ENCODE data around the gene PSMA4. TPM values are rescaled to one million over a fixed set of nuclear protein-coding genes. Genes with fewer than 3 reads are reported as not detected.
A peak's percentile ranks its signal among the peaks of the same experiment; 100 is the strongest.
"Not testable (repeated sequence)": the region's sequence is repeated elsewhere in the genome, so short reads cannot be mapped to it uniquely, and the experiment has no call there.

The PSMA4 gene
- total RNA-seq = 283 and 364 TPM in 2 replicates

GRCh38 chr15:78540141-78540870 is at the start of gene PSMA4:
Gene PSMA4, plus strand, starts transcription at chr15:78540444. Its CDS starts 1,484 bp downstream, at chr15:78541928.
- peak; percentile 41 for DNase-seq (ENCODE audit: low read depth, low spot score)

DNA sequence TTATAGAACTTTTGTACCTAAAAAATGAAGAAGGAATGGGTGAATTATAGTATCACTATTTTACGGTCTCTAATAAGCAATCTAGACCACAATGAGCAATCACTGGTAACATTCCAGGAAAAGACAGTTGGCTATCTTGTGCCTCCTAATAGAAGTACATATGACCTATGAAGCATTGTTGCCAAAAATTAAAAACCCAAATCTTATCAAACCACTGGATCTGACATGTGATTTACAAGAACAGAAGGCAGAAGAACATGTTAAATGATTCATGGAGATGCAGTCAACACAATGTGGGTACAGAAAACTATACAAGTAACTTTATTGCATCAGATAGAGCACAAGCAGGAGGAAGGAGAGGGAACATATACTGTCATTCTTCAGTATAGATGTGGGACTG is 47.4 kb upstream of the PSMA4 start:
- no peak for DNase-seq (ENCODE audit: low read depth, low spot score)

DNA sequence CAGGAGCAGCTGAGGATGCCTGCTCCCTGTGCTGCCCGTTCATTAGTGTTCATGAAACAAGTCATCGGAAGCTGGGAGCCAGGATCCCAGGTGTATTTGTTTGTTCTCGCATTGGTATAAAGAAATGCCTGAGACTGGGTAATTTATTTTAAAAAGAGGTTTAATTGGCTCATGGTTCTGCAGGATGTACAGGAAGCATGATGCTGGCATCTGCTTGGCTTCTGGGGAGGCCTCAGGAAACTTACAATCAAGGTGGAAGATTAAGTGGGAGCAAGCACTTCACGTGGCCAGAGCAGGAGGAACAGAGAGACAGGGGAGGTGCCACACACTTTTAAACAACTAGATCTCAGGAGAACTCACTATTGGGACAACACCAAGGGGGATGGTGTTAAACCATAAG is 38.4 kb upstream of the PSMA4 start:
- DNase-seq (ENCODE audit: low read depth, low spot score) = no peak

DNA sequence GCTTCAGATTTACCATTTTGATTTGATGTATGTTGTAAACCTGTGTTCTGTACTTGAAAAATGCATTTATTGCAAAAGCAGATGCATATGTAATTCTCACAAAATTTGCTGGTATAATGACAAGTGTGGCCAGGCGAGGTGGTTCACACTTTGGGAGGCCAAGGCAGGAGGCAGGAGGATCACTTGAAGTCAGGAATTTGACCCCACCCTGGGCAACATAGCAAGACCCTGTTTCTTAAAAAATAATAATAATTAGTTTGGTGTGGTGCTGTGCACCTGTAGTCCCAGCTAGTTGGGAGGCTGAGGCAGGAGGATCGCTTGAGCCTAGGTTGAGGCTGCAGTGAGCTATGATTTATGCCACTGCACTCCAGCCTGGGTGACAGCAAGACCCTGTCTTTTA is 37.6 kb upstream of the PSMA4 start:
- DNase-seq (ENCODE audit: low read depth, low spot score) = no peak

GRCh38 chr15:78506971-78507830 is 33.0 kb upstream of the PSMA4 start, which contains the start of gene HYKK:
Gene HYKK, plus strand, starts transcription at chr15:78507577. Its CDS starts 5,512 bp downstream, at chr15:78513089.
- peak; percentile 85 for DNase-seq (ENCODE audit: low read depth, low spot score)

- DNase-seq (ENCODE audit: low read depth, low spot score) = no peak
Observed at GRCh38 chr15:78507831-78508160, 32.4 kb upstream of the PSMA4 start.

- no peak for DNase-seq (ENCODE audit: low read depth, low spot score)
Observed at GRCh38 chr15:78508272-78508671, 32.0 kb upstream of the PSMA4 start.

GRCh38 chr15:78509726-78510312 is 30.4 kb upstream of the PSMA4 start:
- no peak for DNase-seq (ENCODE audit: low read depth, low spot score)

GRCh38 chr15:78520035-78520434 is 20.2 kb upstream of the PSMA4 start:
- DNase-seq (ENCODE audit: low read depth, low spot score) = not testable (repeated sequence)

GRCh38 chr15:78524230-78524629 is 16.0 kb upstream of the PSMA4 start:
- DNase-seq (ENCODE audit: low read depth, low spot score) = no peak

GRCh38 chr15:78527325-78527724 is 12.9 kb upstream of the PSMA4 start:
- no peak for DNase-seq (ENCODE audit: low read depth, low spot score)

GRCh38 chr15:78533331-78533730 is 6.9 kb upstream of the PSMA4 start:
- no peak for DNase-seq (ENCODE audit: low read depth, low spot score)

- DNase-seq (ENCODE audit: low read depth, low spot score) = no peak
Observed at GRCh38 chr15:78536134-78536533, 4.1 kb upstream of the PSMA4 start.

DNA sequence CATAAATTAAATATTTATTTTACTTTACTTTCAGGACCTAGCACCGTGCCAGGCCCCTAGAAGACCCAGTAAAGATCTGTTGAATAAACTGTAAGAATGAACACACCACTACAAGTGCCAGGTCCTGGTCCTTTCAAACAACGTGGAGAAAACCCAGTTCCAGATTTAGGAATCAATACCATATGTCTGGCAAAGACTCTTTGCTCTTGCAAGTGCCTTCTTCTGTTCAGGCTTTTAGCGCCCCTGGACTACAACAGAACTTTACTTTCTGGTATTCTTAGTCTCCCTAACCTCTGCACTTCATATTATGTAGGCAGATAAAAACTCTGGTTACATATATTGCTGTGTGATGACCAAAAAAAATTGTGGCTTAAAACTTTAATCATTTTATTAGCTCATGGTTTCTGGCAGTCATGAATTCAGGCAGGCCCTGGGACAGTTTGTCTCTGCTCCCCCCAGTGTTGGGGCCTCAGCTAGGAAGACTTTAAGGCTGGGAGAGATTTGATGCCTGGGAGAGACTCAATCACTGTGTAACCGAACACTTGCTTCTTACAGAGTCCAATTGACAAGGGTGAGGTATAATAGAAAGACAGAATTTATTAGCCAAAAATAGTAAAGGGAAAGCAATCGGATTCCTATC is 2.9 kb upstream of the PSMA4 start:
- DNase-seq (ENCODE audit: low read depth, low spot score) = no peak

DNA sequence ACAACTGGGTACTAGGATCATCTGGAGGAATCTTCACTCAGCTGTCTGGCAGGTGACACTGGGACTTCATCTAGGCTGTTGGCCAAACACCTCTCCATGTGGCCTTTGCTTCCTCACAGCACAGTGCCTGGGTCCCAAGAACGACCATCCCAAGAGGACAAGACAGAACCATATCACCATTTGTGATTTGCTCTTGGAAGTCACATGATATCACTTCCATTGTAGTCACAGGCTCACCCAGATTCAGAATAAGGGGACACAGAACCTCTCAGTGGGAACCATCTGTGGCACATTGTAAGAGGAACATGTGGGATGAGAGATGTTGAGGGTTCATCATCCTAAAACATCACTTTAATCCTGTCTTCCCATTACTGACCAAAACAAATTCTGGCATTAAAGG is 1.9 kb upstream of the PSMA4 start:
- no peak for DNase-seq (ENCODE audit: low read depth, low spot score)

DNA sequence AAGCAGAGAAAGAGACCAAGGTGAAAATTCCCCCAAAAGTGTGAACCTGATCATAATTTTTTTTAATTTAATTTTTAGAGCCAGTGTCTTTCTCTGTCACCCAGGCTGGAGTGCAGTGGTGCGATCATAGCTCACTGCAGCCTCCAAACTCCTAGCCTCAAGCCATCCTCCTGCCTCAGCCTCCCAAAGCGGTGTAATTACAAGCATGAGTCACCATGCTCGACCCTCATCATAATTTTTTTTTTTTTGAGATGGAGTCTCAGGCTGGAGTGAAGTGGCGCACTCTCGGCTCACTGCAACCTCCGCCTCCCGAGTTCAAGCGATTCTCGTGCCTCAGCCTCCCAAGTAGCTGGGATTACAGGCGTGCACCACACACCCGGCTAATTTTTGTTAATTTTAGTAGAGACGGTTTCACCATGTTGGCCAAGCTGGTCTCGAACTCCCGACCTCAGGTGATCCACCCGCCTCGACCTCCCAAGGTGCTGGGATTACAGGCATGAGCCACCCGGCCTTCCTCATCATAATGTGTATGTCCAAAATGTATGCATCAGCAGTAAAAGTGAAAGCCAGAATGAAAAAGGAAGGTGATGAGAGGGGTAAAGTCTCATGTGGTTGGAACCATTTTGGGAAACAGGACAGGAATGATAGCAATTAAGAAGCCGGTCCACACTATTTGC is 642 bp upstream of the PSMA4 start:
- DNase-seq (ENCODE audit: low read depth, low spot score) = not testable (repeated sequence)

GRCh38 chr15:78540871-78541743 is 863 bp downstream of the PSMA4 start:
- DNase-seq (ENCODE audit: low read depth, low spot score) = no peak

- no peak for DNase-seq (ENCODE audit: low read depth, low spot score)
Observed at GRCh38 chr15:78541744-78542034, 1.4 kb downstream of the PSMA4 start.

- DNase-seq (ENCODE audit: low read depth, low spot score) = no peak
Observed at GRCh38 chr15:78542647-78543046, 2.4 kb downstream of the PSMA4 start.

GRCh38 chr15:78550194-78550593 is 9.9 kb downstream of the PSMA4 start:
- no peak for DNase-seq (ENCODE audit: low read depth, low spot score)

Measured in pulmonary artery endothelial cell (primary cell).